OCI-LY7 (cell line): Measurements from ENCODE around the gene DAB2IP. TPM values are rescaled to one million over a fixed set of nuclear protein-coding genes. Genes with fewer than 3 reads are reported as not detected.

Experiments used
- BruUV-seq: library from RNA; stranded (reverse); fragments of 400-500 nt; replicated peaks from 2 replicates; lab custom pipeline; 2021; lab: Mats Ljungman, UMichigan
- CTCF ChIA-PET: fragments of 300-600 bp; sonication (Branson Sonifier 250); formaldehyde crosslinking; loops from one replicate; lab custom pipeline; 2022; ENCODE audit warnings: antibody characterized with exemption; ENCODE audit not compliant: unreplicated experiment; lab: Charles Lee
- POLR2A ChIA-PET: fragments of 300-600 bp; sonication (Branson Sonifier 250); formaldehyde crosslinking; loops from one replicate; lab custom pipeline; 2022; ENCODE audit warnings: antibody characterized with exemption; lab: Charles Lee
- DNase-seq: peaks from one replicate; pipeline ENCODE4 v3.0.0-alpha.2; 2015; ENCODE audit warnings: low spot score
- H2AFZ ChIP-seq: fragments of 200-600 bp; sonication (generic), shearing (Covaris generic); 2 replicates; pipeline ENCODE4 v1.6.1; 2014; ENCODE audit warnings: mild to moderate bottlenecking, antibody characterized with exemption, low read length, moderate library complexity
- H3K27ac ChIP-seq: fragments of 200-600 bp; sonication (generic); 2 replicates; pipeline ENCODE4 v1.5.1; 2014; ENCODE audit warnings: mixed run types, low read depth, mild to moderate bottlenecking, moderate library complexity, low read length, inconsistent platforms; ENCODE audit not compliant: poor library complexity, severe bottlenecking
- H3K36me3 ChIP-seq: fragments of 200-600 bp; sonication (generic); 2 replicates; pipeline ENCODE4 v1.6.1; 2014; ENCODE audit warnings: mild to moderate bottlenecking, antibody characterized with exemption, low read length, moderate library complexity, mixed read lengths; ENCODE audit not compliant: insufficient read depth
- H3K4me1 ChIP-seq: fragments of 200-600 bp; sonication (generic); 2 replicates; pipeline ENCODE4 v1.5.1; 2014; ENCODE audit warnings: mild to moderate bottlenecking, low read length; ENCODE audit not compliant: insufficient read depth, poor library complexity, severe bottlenecking
- H3K4me2 ChIP-seq: fragments of 200-600 bp; sonication (generic); 2 replicates; pipeline ENCODE4 v1.6.1; 2014; ENCODE audit warnings: mild to moderate bottlenecking, low read length
- H3K4me3 ChIP-seq: fragments of 200-600 bp; sonication (generic); 2 replicates; pipeline ENCODE4 v1.5.1; 2014; ENCODE audit warnings: mild to moderate bottlenecking, low read depth, low read length; ENCODE audit not compliant: poor library complexity, severe bottlenecking
- H3K79me2 ChIP-seq: fragments of 200-600 bp; sonication (generic); 2 replicates; pipeline ENCODE4 v1.6.1; 2016; ENCODE audit warnings: low read depth, mild to moderate bottlenecking, low read length, moderate library complexity, mixed read lengths; ENCODE audit not compliant: insufficient read depth
- H3K9me2 ChIP-seq: fragments of 200-600 bp; sonication (generic); 2 replicates; pipeline ENCODE4 v1.6.1; 2016; ENCODE audit warnings: mild to moderate bottlenecking, low read length, mixed read lengths; ENCODE audit not compliant: insufficient read depth
- H3K9me3 ChIP-seq: fragments of 200-600 bp; sonication (generic); 2 replicates; pipeline ENCODE4 v1.6.1; 2014; ENCODE audit warnings: mild to moderate bottlenecking, mixed run types, low read length, mixed read lengths
- H4K20me1 ChIP-seq: fragments of 200-600 bp; sonication (generic); 2 replicates; pipeline ENCODE4 v1.6.1; 2014; ENCODE audit warnings: mild to moderate bottlenecking, antibody characterized with exemption, low read length, moderate library complexity, mixed read lengths; ENCODE audit not compliant: insufficient read depth
- CTCF ChIP-seq: fragments of 200-600 bp; sonication (generic); conservative IDR thresholded peaks from 2 replicates; pipeline ENCODE4 v1.5.1; 2014; ENCODE audit warnings: mild to moderate bottlenecking, antibody characterized with exemption, low read length, moderate library complexity, mixed read lengths
- EZH2phosphoT487 ChIP-seq: fragments of 200-600 bp; sonication (generic); IDR thresholded peaks from 2 replicates; pipeline ENCODE4 v1.6.1; 2018; ENCODE audit warnings: low read depth, borderline replicate concordance, mild to moderate bottlenecking, mixed run types, antibody characterized with exemption, low read length, moderate library complexity, mixed read lengths
- intact Hi-C: fragments of 100-400 bp; cut with micrococcal nuclease; formaldehyde crosslinking; loops from one replicate; pipeline ENCODE4 v1.10.0; 2022; ENCODE audit not compliant: unreplicated experiment
- total RNA-seq, 2 experiments: library from RNA; depleted of rRNA in 1 of 2; stranded (reverse); fragments of >200 nt in 1 of 2; shearing (Covaris generic) in 1 of 2; gene quantifications; 2 replicates each; pipeline ENCODE4 v1.2.3, GENCODE V29; 2014 to 2022

Gene DAB2IP
- total RNA-seq, 2 experiments from 2014 or later, result 3.9 to 11.1 TPM

GRCh38 chr9:121751686-121752445 lies 100.4 kb downstream of the DAB2IP start:
- no peaks in the 10 kb centered on the region for H3K9me2 ChIP-seq
- H3K9me3 ChIP-seq, result no peaks in the 10 kb centered on the region
- peaks cover 17% of the 10 kb centered on the region for H3K4me1 ChIP-seq
- H3K27ac ChIP-seq, result no peak overlapping the region
- intact Hi-C loops, result no loop called here
- TF ChIP-seq EZH2phosphoT487, result no peak
- TF ChIP-seq CTCF, result no peak
- H4K20me1 ChIP-seq, result no peaks in the 10 kb centered on the region
- no peak for DNase-seq
- no peaks in the 10 kb centered on the region for H3K79me2 ChIP-seq
- no peaks in the 10 kb centered on the region for H3K36me3 ChIP-seq
- no peak overlapping the region for H3K4me3 ChIP-seq
- ChIA-PET POLR2A (no interaction called here), CTCF (no interaction called here)
- no peak overlapping the region for H3K4me2 ChIP-seq
- no TSS peak for BruUV-seq
- no peak overlapping the region for H2AFZ ChIP-seq

- no peaks in the 10 kb centered on the region for H3K79me2 ChIP-seq
- H3K9me3 ChIP-seq, result no peaks in the 10 kb centered on the region
- no peaks in the 10 kb centered on the region for H3K9me2 ChIP-seq
- BruUV-seq, result no TSS peak
- no peaks in the 10 kb centered on the region for H3K36me3 ChIP-seq
- ChIA-PET CTCF (no interaction called here), POLR2A (no interaction called here)
- intact Hi-C loops, result no loop called here
- no peak overlapping the region for H3K4me3 ChIP-seq
- no peak overlapping the region for H2AFZ ChIP-seq
- no peak overlapping the region for H3K27ac ChIP-seq
- no peak overlapping the region for H3K4me2 ChIP-seq
- TF ChIP-seq EZH2phosphoT487 (no peak), CTCF (no peak)
- H3K4me1 ChIP-seq, result peaks cover 8% of the 10 kb centered on the region
- no peak for DNase-seq
- H4K20me1 ChIP-seq, result no peaks in the 10 kb centered on the region
These were observed 101.5 kb downstream of the DAB2IP start for GRCh38 chr9:121752929-121753328.
